PC-9 (cell line): Measurements from ENCODE around the gene LNX2. TPM values are rescaled to one million over a fixed set of nuclear protein-coding genes. Genes with fewer than 3 reads are reported as not detected.
"Not testable (repeated sequence)": the region's sequence is repeated elsewhere in the genome, so short reads cannot be mapped to it uniquely, and the experiment has no call there.

Source experiments
- BruUV-seq: library from RNA; stranded (reverse); fragments of 400-500 nt; replicated peaks from 2 replicates; lab custom pipeline; 2021; lab: Mats Ljungman, UMichigan
- CTCF ChIA-PET: fragments of 300-600 bp; sonication (Branson Sonifier 250); formaldehyde crosslinking; loops from one replicate; lab custom pipeline; 2022; ENCODE audit warnings: antibody characterized with exemption; lab: Charles Lee
- POLR2A ChIA-PET: fragments of 300-600 bp; sonication (Branson Sonifier 250); formaldehyde crosslinking; loops from one replicate; lab custom pipeline; 2022; ENCODE audit warnings: antibody characterized with exemption; ENCODE audit not compliant: unreplicated experiment; lab: Charles Lee
- DNase-seq, 2 experiments: peaks; one replicate each; pipeline versions ENCODE4 v3.0.0 to v3.0.0-alpha.2; 2015 to 2022; ENCODE audit warnings: mixed read lengths in 1 of 2
- H2AFZ ChIP-seq: fragments of 200-600 bp; sonication (generic); 2 replicates; pipeline ENCODE4 v1.8.1; 2017; ENCODE audit warnings: antibody characterized with exemption
- H3F3A ChIP-seq: fragments of 200-600 bp; sonication (generic); 2 replicates; pipeline ENCODE4 v1.8.1; 2017; ENCODE audit warnings: antibody characterized with exemption, mild to moderate bottlenecking, low read depth; ENCODE audit not compliant: insufficient read depth
- H3K27ac ChIP-seq: fragments of 200-600 bp; sonication (generic); 2 replicates; pipeline ENCODE4 v1.6.1; 2016; ENCODE audit warnings: mixed run types
- H3K27me3 ChIP-seq: fragments of 200-600 bp; sonication (generic); 2 replicates; pipeline ENCODE4 v1.6.1; 2016; ENCODE audit warnings: low read depth, mixed run types; ENCODE audit not compliant: insufficient read depth
- H3K36me3 ChIP-seq: fragments of 200-600 bp; sonication (generic); 2 replicates; pipeline ENCODE4 v1.6.1; 2016; ENCODE audit warnings: low read depth, mixed run types
- H3K4me1 ChIP-seq: fragments of 200-600 bp; sonication (generic); replicated peaks from 2 replicates; pipeline ENCODE4 v1.6.1; 2016; ENCODE audit warnings: mixed run types; ENCODE audit not compliant: insufficient read depth
- H3K4me2 ChIP-seq: fragments of 200-600 bp; sonication (generic); 2 replicates; pipeline ENCODE4 v1.6.1; 2017; ENCODE audit warnings: mixed run types
- H3K4me3 ChIP-seq: fragments of 200-600 bp; sonication (generic); 2 replicates; pipeline ENCODE4 v1.6.1; 2016; ENCODE audit warnings: mixed run types
- H3K79me2 ChIP-seq: fragments of 200-600 bp; sonication (generic); 2 replicates; pipeline ENCODE4 v1.6.1; 2017; ENCODE audit warnings: low read depth, mixed run types
- H3K9me2 ChIP-seq: fragments of 200-600 bp; sonication (generic); 2 replicates; pipeline ENCODE4 v1.8.1; 2017; ENCODE audit warnings: mild to moderate bottlenecking; ENCODE audit not compliant: insufficient read depth
- H3K9me3 ChIP-seq: fragments of 200-600 bp; sonication (generic); 2 replicates; pipeline ENCODE4 v1.8.1; 2016; ENCODE audit warnings: low read depth; ENCODE audit not compliant: insufficient read depth
- H4K20me1 ChIP-seq: fragments of 200-600 bp; sonication (generic); 2 replicates; pipeline ENCODE4 v1.8.1; 2017; ENCODE audit not compliant: insufficient read depth
- CTCF ChIP-seq: fragments of 200-600 bp; sonication (generic); conservative IDR thresholded peaks from 2 replicates; pipeline ENCODE4 v1.6.1; 2017; ENCODE audit warnings: mixed run types, antibody characterized with exemption, mild to moderate bottlenecking, moderate library complexity
- EZH2 ChIP-seq: fragments of 200-600 bp; sonication (generic); IDR thresholded peaks from 2 replicates; pipeline ENCODE4 v1.8.0; 2017; ENCODE audit warnings: antibody characterized with exemption, low read depth
- intact Hi-C: fragments of 100-400 bp; cut with micrococcal nuclease; formaldehyde crosslinking; loops from one replicate; pipeline ENCODE4 v1.10.0; 2022; ENCODE audit not compliant: unreplicated experiment
- total RNA-seq: library from RNA; stranded (reverse); gene quantifications from 2 replicates; pipeline ENCODE4 v1.2.3, GENCODE V29; 2021

Gene LNX2
- total RNA-seq, 1 experiment from 2014 or later: 7.0 TPM

DNA sequence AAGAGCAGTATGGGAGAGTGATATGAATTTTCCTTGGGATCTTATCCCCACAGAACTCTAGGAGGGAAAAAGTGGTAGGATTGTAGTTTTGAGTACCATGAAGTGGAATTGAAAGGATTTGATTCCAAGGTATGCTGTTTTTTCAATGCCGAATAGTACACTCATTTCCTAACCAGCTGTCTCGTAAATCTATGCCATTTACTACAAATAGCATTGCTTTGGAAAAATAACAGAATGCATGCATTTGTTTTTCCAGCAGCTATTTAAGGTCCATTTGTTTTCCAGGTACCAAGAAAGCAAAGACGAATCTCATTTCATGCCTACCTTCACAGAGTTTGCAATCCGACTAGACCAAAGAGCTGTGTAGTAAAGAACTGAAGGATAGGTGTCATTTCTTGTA, 11.9 kb upstream of the LNX2 start:
- Histone ChIP-seq H3F3A (0 out of 2 replicates have a peak, but pooled peaks cover 6% of the 10 kb centered on the region), H3K4me1 (no peaks in the 10 kb centered on the region), H2AFZ (no peak overlapping the region), H3K9me2 (no peaks in the 10 kb centered on the region), H3K36me3 (peaks cover 15% of the 10 kb centered on the region; the same call in 1 of the 2 replicates), H3K4me3 (no peak overlapping the region), H3K79me2 (peaks cover 66% of the 10 kb centered on the region), H3K27ac (no peak overlapping the region), H3K27me3 (no peaks in the 10 kb centered on the region), H3K4me2 (no peak overlapping the region), H3K9me3 (no peaks in the 10 kb centered on the region), H4K20me1 (peaks cover 45% of the 10 kb centered on the region)
- BruUV-seq: no TSS peak
- TF ChIP-seq EZH2 (no peak), CTCF (no peak)
- CTCF ChIA-PET: no interaction called here
- POLR2A ChIA-PET: interaction anchor here (0.5 kb wide), 1 partner anchor 1802 kb away, joined by 3 read pairs; no protein-coding TSS in a partner anchor
- DNase-seq: no peak
- intact Hi-C loops: no loop called here

DNA sequence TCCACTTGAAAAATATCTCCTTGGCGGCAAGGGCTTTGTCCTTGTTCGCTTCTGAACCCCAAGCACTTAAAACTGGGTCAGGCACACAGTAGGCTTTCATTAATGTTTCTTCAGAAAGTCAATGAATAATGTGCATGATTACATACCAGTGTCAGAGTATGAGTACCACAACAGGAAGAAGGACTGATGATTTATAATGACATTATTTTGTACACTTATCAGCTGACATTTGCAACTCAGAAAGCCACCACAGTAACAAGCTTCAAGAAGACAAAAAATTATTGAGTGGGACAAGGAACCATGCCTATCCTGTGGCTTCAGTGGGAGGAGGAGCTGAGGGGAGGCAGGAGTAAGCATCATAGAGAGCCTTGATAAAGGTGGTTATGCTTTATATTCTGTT, 11.3 kb upstream of the LNX2 start:
- no peaks in the 10 kb centered on the region for H3K9me2 ChIP-seq
- H3K4me3 ChIP-seq: no peak overlapping the region
- H3K36me3 ChIP-seq: peaks cover 20% of the 10 kb centered on the region; the same call in 1 of the 2 replicates
- H3K9me3 ChIP-seq: no peaks in the 10 kb centered on the region
- ChIA-PET POLR2A (no interaction called here), CTCF (no interaction called here)
- H3F3A ChIP-seq: 0 out of 2 replicates have a peak, but pooled peaks cover 6% of the 10 kb centered on the region
- H3K4me2 ChIP-seq: no peak overlapping the region
- H2AFZ ChIP-seq: no peak overlapping the region
- H3K27ac ChIP-seq: no peak overlapping the region
- H4K20me1 ChIP-seq: peaks cover 42% of the 10 kb centered on the region
- intact Hi-C loops: no loop called here
- H3K4me1 ChIP-seq: no peaks in the 10 kb centered on the region
- peaks cover 70% of the 10 kb centered on the region for H3K79me2 ChIP-seq
- no TSS peak for BruUV-seq
- H3K27me3 ChIP-seq: no peaks in the 10 kb centered on the region
- DNase-seq: no peak
- TF ChIP-seq EZH2 (no peak), CTCF (no peak)

DNA sequence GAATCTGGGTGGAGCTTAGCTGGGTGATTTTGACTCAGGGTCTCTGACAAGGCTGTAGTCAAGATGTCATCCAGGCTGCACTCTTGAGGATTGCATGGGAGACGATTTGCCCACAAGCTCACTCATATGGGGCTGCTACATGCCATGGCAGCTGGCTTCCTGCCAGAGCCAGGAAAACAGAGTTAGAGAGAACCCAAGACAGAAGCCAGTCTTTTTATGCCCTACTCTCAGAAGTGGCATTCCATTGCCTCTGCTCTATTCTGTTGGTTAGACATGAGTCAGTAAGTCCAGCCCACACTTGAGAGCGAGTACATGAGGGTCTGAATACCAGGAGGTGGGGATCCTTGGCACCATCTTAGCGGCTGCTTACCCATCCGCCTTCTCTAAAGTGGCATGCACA, 10.8 kb upstream of the LNX2 start:
- no TSS peak for BruUV-seq
- no peak overlapping the region for H3K27ac ChIP-seq
- H3K4me1 ChIP-seq: no peaks in the 10 kb centered on the region
- H4K20me1 ChIP-seq: peaks cover 37% of the 10 kb centered on the region
- H3F3A ChIP-seq: 0 out of 2 replicates have a peak, but pooled peaks cover 6% of the 10 kb centered on the region
- H3K36me3 ChIP-seq: peaks cover 25% of the 10 kb centered on the region; the same call in 1 of the 2 replicates
- H2AFZ ChIP-seq: no peak overlapping the region
- no peak overlapping the region for H3K4me2 ChIP-seq
- H3K79me2 ChIP-seq: peaks cover 70% of the 10 kb centered on the region
- H3K9me3 ChIP-seq: no peaks in the 10 kb centered on the region
- TF ChIP-seq EZH2 (no peak), CTCF (no peak)
- DNase-seq: no peak
- POLR2A ChIA-PET: no interaction called here
- no peaks in the 10 kb centered on the region for H3K9me2 ChIP-seq
- CTCF ChIA-PET: no interaction called here
- no peak overlapping the region for H3K4me3 ChIP-seq
- H3K27me3 ChIP-seq: no peaks in the 10 kb centered on the region
- intact Hi-C loops: no loop called here

DNA sequence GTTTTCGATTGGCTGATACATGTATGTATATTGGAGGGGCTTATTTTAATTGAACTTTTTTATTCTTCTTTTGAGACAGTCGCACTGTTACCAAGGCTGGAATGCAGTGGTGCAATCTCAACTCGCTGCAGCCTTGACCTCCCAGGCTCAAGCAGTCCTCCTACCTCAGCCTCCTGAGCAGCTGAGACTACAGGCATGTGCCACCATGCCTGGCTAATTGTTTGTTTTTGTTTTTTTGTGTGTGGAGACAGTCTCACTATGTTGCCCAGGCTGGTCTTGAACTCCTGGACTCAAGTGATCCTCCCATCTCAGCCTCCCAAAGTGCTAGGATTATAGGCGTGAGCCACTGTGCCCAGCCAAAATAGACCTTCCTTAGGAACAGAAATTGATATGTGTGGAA, 8.4 kb upstream of the LNX2 start:
- H3K9me3 ChIP-seq, H3K9me2 ChIP-seq, CTCF ChIA-PET, DNase-seq, H3K4me2 ChIP-seq, H2AFZ ChIP-seq, intact Hi-C loops, H3F3A ChIP-seq, BruUV-seq, H3K27ac ChIP-seq, H3K4me1 ChIP-seq, H3K27me3 ChIP-seq, H3K4me3 ChIP-seq: not testable (repeated sequence)
- H3K36me3 ChIP-seq: peaks cover 37% of the 10 kb centered on the region; the same call in 1 of the 2 replicates
- H4K20me1 ChIP-seq: peaks cover 32% of the 10 kb centered on the region
- peaks cover 82% of the 10 kb centered on the region for H3K79me2 ChIP-seq
- POLR2A ChIA-PET: interaction anchor here (0.7 kb wide), 1 partner anchor 17 kb away, joined by 3 read pairs; no protein-coding TSS in a partner anchor
